ENCODE data around the gene MAP3K3. TPM values are rescaled to one million over a fixed set of nuclear protein-coding genes. Genes with fewer than 3 reads are reported as not detected.

The MAP3K3 gene
- total RNA-seq, 1 donor from 2014 or later = 11.1 TPM

DNA sequence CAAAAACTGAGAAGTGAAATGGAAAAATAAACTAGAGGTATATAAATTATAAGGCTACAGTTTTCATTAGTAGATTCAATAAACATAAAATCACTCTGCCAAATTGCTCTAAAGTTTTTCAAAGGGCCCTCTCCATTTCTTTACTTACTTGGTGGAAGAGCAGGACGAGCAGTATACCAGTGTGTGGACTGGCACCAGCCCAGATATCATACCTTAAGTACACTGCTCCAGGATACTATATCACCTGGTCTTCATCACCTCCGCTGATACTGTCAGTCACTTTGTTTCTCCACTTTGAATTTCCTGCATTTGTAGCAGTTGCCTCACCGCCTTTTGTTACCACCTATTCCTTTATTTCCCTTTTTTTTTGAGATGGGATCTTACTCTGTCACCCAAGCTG, 37.6 kb downstream of the MAP3K3 start:
- no peaks in the 10 kb centered on the region for H3K36me3 ChIP-seq (ENCODE audit: control insufficient read depth, insufficient read depth, low read length)
- FAIRE-seq = no peak

DNA sequence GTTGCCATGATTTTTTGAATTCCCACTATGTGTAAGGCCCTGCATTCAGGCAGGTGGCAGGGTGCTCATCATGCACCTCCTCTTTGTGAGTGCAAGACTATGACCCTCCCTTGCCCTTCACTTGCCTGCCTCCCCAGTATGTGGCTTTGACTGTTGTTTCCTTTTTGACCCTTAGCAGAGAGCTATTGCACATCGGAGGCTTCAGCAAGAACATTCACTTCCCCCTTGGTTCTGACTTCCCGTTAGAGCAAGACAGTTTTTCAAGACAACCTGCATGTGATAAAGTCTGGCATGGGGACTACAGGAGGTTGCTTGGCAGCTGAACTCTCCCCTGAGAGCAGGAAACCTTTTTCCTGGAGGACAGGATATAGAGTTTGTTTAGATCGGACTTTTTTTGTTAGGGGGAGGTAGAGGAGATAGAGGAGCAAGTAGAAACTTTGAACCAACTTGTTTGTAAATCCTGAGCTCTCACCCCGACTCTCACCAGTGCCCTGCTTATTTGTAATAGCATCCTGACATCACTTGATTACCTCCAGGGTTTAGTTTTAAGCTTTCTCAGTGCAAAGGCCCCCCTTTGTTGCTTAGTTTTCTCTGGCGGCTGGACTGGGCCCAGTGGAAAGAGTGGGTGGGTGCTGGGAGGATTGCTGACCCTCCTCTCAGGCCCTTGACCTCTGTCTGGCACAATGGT, 43.5 kb downstream of the MAP3K3 start:
- Histone ChIP-seq H3K4me3 (ENCODE audit: low read depth, low read length) (no peak overlapping the region), H3K27me3 (ENCODE audit: control insufficient read depth, insufficient read depth, low read length) (no peaks in the 10 kb centered on the region), H3K36me3 (ENCODE audit: control insufficient read depth, insufficient read depth, low read length) (peaks cover 4% of the 10 kb centered on the region)
- FAIRE-seq (no peak), DNase-seq (ENCODE audit: low read depth) (no peak)
- TF ChIP-seq, protein P1, sequence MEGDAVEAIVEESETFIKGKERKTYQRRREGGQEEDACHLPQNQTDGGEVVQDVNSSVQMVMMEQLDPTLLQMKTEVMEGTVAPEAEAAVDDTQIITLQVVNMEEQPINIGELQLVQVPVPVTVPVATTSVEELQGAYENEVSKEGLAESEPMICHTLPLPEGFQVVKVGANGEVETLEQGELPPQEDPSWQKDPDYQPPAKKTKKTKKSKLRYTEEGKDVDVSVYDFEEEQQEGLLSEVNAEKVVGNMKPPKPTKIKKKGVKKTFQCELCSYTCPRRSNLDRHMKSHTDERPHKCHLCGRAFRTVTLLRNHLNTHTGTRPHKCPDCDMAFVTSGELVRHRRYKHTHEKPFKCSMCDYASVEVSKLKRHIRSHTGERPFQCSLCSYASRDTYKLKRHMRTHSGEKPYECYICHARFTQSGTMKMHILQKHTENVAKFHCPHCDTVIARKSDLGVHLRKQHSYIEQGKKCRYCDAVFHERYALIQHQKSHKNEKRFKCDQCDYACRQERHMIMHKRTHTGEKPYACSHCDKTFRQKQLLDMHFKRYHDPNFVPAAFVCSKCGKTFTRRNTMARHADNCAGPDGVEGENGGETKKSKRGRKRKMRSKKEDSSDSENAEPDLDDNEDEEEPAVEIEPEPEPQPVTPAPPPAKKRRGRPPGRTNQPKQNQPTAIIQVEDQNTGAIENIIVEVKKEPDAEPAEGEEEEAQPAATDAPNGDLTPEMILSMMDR (IDR thresholded peaks at IDR 0.05; ENCODE audit: insufficient read depth, low read length, severe bottlenecking) = no peak

More for the DNA sequence above, 37.6 kb downstream of the MAP3K3 start:
- DNase-seq (ENCODE audit: low read depth) = no peak
- TF ChIP-seq, protein P1 (IDR thresholded peaks at IDR 0.05; ENCODE audit: insufficient read depth, low read length, severe bottlenecking) = no peak
- no peak overlapping the region for H3K4me3 ChIP-seq (ENCODE audit: low read depth, low read length)
- no peaks in the 10 kb centered on the region for H3K27me3 ChIP-seq (ENCODE audit: control insufficient read depth, insufficient read depth, low read length)

DNA sequence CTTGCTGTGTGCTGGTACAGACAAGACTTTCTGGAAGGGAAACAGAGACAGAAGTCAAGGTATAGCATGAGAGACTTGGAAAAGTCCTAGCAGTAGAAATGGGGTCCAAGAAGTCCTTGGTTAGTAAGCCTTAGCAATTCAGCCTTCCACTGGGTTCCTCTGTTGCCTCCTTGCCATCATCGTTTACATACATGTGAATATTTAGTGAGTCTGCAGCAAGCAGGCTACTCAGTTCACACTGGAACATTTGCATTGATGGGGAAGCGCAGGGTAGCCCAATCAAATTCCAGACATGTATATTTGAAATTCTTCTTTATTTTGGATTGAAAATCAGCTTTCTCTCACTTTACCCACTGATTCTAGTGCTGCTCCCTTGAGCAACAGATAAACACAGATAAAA, 50.6 kb downstream of the MAP3K3 start:
- TF ChIP-seq, protein P1 (IDR thresholded peaks at IDR 0.05; ENCODE audit: insufficient read depth, low read length, severe bottlenecking) = no peak
- Histone ChIP-seq H3K36me3 (ENCODE audit: control insufficient read depth, insufficient read depth, low read length) (no peaks in the 10 kb centered on the region), H3K27me3 (ENCODE audit: control insufficient read depth, insufficient read depth, low read length) (no peaks in the 10 kb centered on the region), H3K4me3 (ENCODE audit: low read depth, low read length) (no peak overlapping the region)
- no peak for DNase-seq (ENCODE audit: low read depth)
- no peak for FAIRE-seq

DNA sequence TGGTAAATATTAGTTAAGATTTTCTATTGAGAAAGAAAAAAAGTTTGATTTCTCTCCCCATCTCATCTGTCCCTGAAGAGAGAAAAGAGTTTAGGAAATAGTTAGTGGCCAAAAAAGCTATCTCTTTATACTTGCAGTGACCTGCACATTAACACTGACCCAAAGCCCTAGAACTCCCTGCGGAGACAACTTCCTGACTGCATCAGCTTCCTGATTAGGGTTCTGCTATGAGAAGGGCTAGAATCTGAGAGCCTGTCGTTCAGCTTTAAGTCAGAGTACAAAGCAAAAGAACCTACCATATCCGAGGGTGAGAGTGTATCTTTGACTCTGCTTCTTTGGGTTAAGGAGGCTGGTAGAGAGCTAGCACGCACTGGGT, 53.0 kb downstream of the MAP3K3 start:
- H3K36me3 ChIP-seq (ENCODE audit: control insufficient read depth, insufficient read depth, low read length) = no peaks in the 10 kb centered on the region
- TF ChIP-seq, protein P1 (IDR thresholded peaks at IDR 0.05; ENCODE audit: insufficient read depth, low read length, severe bottlenecking) = no peak
- FAIRE-seq = no peak

DNA sequence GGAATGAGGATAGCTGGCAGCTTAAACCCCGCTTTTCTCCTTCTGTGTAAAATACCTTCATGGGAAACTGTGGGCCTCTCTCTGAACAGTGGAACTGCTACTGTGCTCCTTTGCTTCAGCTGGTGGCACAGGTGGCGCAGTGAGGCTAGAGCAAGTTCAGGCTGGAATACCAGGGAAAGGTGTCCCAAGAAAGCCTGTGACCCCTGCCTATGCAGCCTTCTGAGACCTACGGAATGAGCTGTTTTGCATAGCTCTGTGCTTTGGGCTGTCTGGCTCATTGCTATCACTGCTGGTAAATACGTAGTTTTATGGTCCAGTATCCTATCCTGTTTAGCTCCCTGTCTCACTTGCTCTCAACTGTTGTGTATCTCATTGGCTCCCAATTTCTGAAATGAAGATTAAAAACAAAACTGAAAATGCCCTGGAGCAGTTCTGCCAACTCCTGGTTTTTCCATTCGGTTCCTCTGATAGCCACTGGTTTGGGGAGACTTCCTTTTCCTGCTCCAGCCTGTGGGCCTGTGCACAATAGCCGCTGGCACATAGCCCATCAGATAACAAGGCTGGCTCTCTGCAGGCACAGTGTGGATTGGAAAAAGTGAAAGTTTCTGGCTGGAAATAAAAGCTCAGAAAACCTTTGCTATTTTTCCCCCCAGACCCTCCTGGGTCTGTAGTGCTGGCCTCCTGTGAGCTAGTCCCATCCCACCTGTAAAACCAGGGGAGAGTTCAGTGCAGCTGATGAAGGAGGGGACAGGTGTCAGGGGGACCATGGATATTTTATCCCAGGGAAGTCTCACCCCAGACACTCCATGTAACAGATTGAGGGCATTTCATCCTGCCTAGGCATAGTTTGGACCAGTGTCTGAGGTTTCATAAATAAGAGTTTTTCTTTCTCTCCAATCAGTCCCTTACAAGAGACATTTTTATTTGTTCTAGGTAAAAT, 53.7 kb downstream of the MAP3K3 start:
- Histone ChIP-seq H3K27me3 (ENCODE audit: control insufficient read depth, insufficient read depth, low read length) (no peaks in the 10 kb centered on the region), H3K4me3 (ENCODE audit: low read depth, low read length) (no peak overlapping the region), H3K36me3 (ENCODE audit: control insufficient read depth, insufficient read depth, low read length) (no peaks in the 10 kb centered on the region)
- TF ChIP-seq, protein P1 (IDR thresholded peaks at IDR 0.05; ENCODE audit: insufficient read depth, low read length, severe bottlenecking) = no peak
- FAIRE-seq = no peak
- peak; percentile 81 for DNase-seq (ENCODE audit: low read depth)

More for the DNA sequence above, 53.0 kb downstream of the MAP3K3 start:
- H3K27me3 ChIP-seq (ENCODE audit: control insufficient read depth, insufficient read depth, low read length) = no peaks in the 10 kb centered on the region
- no peak overlapping the region for H3K4me3 ChIP-seq (ENCODE audit: low read depth, low read length)
- DNase-seq (ENCODE audit: low read depth) = peak; percentile 45
